ENCODE measurements around the gene ZNF48. TPM values are rescaled to one million over a fixed set of nuclear protein-coding genes. Genes with fewer than 3 reads are reported as not detected.

ZNF48 gene
- total RNA-seq, 2 experiments from 2014 or later: 17.3 to 18.8 TPM

- H3K79me2 ChIP-seq (ENCODE audit: insufficient read depth, low read depth, low read length): 0 out of 2 replicates have a peak, but pooled peaks cover 3% of the 10 kb centered on the region
- peaks cover 19% of the 10 kb centered on the region for H3K4me1 ChIP-seq (ENCODE audit: insufficient read depth, low read length, poor library complexity, severe bottlenecking)
- H2AFZ ChIP-seq (ENCODE audit: low read length): no peak overlapping the region
- BruUV-seq (replicated peaks): no TSS peak
- intact Hi-C loops (cut with micrococcal nuclease; ENCODE audit: unreplicated experiment): no loop called here
- H3K4me3 ChIP-seq (ENCODE audit: low read depth, low read length, poor library complexity, severe bottlenecking): no peak overlapping the region
- CTCF ChIA-PET (ENCODE audit: unreplicated experiment): interaction anchor here (0.6 kb wide), 1 partner anchor 73 kb away, joined by 3 read pairs; no protein-coding TSS in a partner anchor
- H4K20me1 ChIP-seq (ENCODE audit: insufficient read depth, low read length): no peaks in the 10 kb centered on the region
- no peak for DNase-seq (ENCODE audit: low spot score)
- no peaks in the 10 kb centered on the region for H3K9me3 ChIP-seq (ENCODE audit: low read length)
- no peaks in the 10 kb centered on the region for H3K9me2 ChIP-seq (ENCODE audit: insufficient read depth, low read length)
- H3K4me2 ChIP-seq (ENCODE audit: low read length): no peak overlapping the region
- POLR2A ChIA-PET: no interaction called here
- no peak overlapping the region for H3K27ac ChIP-seq (ENCODE audit: low read depth, low read length, poor library complexity, severe bottlenecking)
- H3K36me3 ChIP-seq (ENCODE audit: insufficient read depth, low read length): peaks cover 3% of the 10 kb centered on the region; the same call in 1 of the 2 replicates
- TF ChIP-seq CTCF (conservative IDR thresholded peaks at IDR 0.05; ENCODE audit: low read length): no peak
- TF ChIP-seq EZH2phosphoT487 (IDR thresholded peaks at IDR 0.05; ENCODE audit: borderline replicate concordance, low read depth, low read length): no peak
These were observed 42.4 kb downstream of the ZNF48 start for GRCh38 chr16:30437511-30438046.

- Histone ChIP-seq H3K9me2 (ENCODE audit: insufficient read depth, low read length) (no peaks in the 10 kb centered on the region), H3K9me3 (ENCODE audit: low read length) (no peaks in the 10 kb centered on the region), H2AFZ (ENCODE audit: low read length) (no peak overlapping the region), H3K4me3 (ENCODE audit: low read depth, low read length, poor library complexity, severe bottlenecking) (no peak overlapping the region), H4K20me1 (ENCODE audit: insufficient read depth, low read length) (peaks cover 8% of the 10 kb centered on the region; the same call in 1 of the 2 replicates), H3K4me1 (ENCODE audit: insufficient read depth, low read length, poor library complexity, severe bottlenecking) (peaks cover 29% of the 10 kb centered on the region), H3K79me2 (ENCODE audit: insufficient read depth, low read depth, low read length) (peaks cover 13% of the 10 kb centered on the region), H3K4me2 (ENCODE audit: low read length) (no peak overlapping the region), H3K27ac (ENCODE audit: low read depth, low read length, poor library complexity, severe bottlenecking) (no peak overlapping the region), H3K36me3 (ENCODE audit: insufficient read depth, low read length) (peaks cover 16% of the 10 kb centered on the region)
- no TSS peak for BruUV-seq (replicated peaks)
- no peak for TF ChIP-seq EZH2phosphoT487 (IDR thresholded peaks at IDR 0.05; ENCODE audit: borderline replicate concordance, low read depth, low read length)
- no peak for TF ChIP-seq CTCF (conservative IDR thresholded peaks at IDR 0.05; ENCODE audit: low read length)
- intact Hi-C loops (cut with micrococcal nuclease; ENCODE audit: unreplicated experiment): no loop called here
- ChIA-PET POLR2A (interaction anchor here (0.6 to 0.7 kb wide), 2 partner anchors 8 to 131 kb away, joined by 3 read pairs; no protein-coding TSS in a partner anchor), CTCF (ENCODE audit: unreplicated experiment) (no interaction called here)
- DNase-seq (ENCODE audit: low spot score): no peak
These were observed 43.6 kb downstream of the ZNF48 start for GRCh38 chr16:30438835-30439234.

- Histone ChIP-seq H3K79me2 (ENCODE audit: insufficient read depth, low read depth, low read length) (peaks cover 23% of the 10 kb centered on the region), H3K4me2 (ENCODE audit: low read length) (no peak overlapping the region), H3K4me1 (ENCODE audit: insufficient read depth, low read length, poor library complexity, severe bottlenecking) (peaks cover 39% of the 10 kb centered on the region), H3K4me3 (ENCODE audit: low read depth, low read length, poor library complexity, severe bottlenecking) (no peak overlapping the region), H3K36me3 (ENCODE audit: insufficient read depth, low read length) (peaks cover 26% of the 10 kb centered on the region), H4K20me1 (ENCODE audit: insufficient read depth, low read length) (peaks cover 18% of the 10 kb centered on the region), H2AFZ (ENCODE audit: low read length) (no peak overlapping the region), H3K27ac (ENCODE audit: low read depth, low read length, poor library complexity, severe bottlenecking) (no peak overlapping the region), H3K9me2 (ENCODE audit: insufficient read depth, low read length) (no peaks in the 10 kb centered on the region), H3K9me3 (ENCODE audit: low read length) (no peaks in the 10 kb centered on the region)
- POLR2A ChIA-PET: interaction anchor here (0.7 to 1.3 kb wide), 2 partner anchors 130 to 171 kb away, joined by 3 to 4 read pairs; partner anchors contain the start of gene ZNF689
- no peak for DNase-seq (ENCODE audit: low spot score)
- intact Hi-C loops (cut with micrococcal nuclease; ENCODE audit: unreplicated experiment): no loop called here
- CTCF ChIA-PET (ENCODE audit: unreplicated experiment): no interaction called here
- TF ChIP-seq CTCF (conservative IDR thresholded peaks at IDR 0.05; ENCODE audit: low read length): no peak
- TF ChIP-seq EZH2phosphoT487 (IDR thresholded peaks at IDR 0.05; ENCODE audit: borderline replicate concordance, low read depth, low read length): no peak
- BruUV-seq (replicated peaks): no TSS peak
These were observed 44.6 kb downstream of the ZNF48 start for GRCh38 chr16:30439720-30440348.

All from OCI-LY7 (cell line).